GM10266 (cell line): Measurements from ENCODE around the gene RAPGEF1.
"Not testable (repeated sequence)": the region's sequence is repeated elsewhere in the genome, so short reads cannot be mapped to it uniquely, and the experiment has no call there.

Experiments
- DNase-seq: peaks from one replicate; pipeline ENCODE4 v3.0.0; 2012; ENCODE audit errors: extremely low spot score
- CTCF ChIP-seq: IDR thresholded peaks from 2 replicates; pipeline ENCODE4 v1.5.1; 2012; ENCODE audit warnings: mild to moderate bottlenecking, low read depth; ENCODE audit not compliant: control insufficient read depth, insufficient read depth; ENCODE audit errors: missing control alignments

RAPGEF1 gene

GRCh38 chr9:131685753-131686706 lies 53.8 kb downstream of the RAPGEF1 start:
- no peak for TF ChIP-seq CTCF

GRCh38 chr9:131683094-131683493 lies 56.8 kb downstream of the RAPGEF1 start:
- not testable (repeated sequence) for DNase-seq

More at GRCh38 chr9:131685753-131686706, 53.8 kb downstream of the RAPGEF1 start:
- DNase-seq = no peak

- no peak for TF ChIP-seq CTCF
- no peak for DNase-seq
These were observed 57.6 kb downstream of the RAPGEF1 start for GRCh38 chr9:131682261-131682660.

GRCh38 chr9:131681826-131682225 lies 58.0 kb downstream of the RAPGEF1 start:
- not testable (repeated sequence) for DNase-seq

- DNase-seq = not testable (repeated sequence)
These were observed 58.8 kb downstream of the RAPGEF1 start for GRCh38 chr9:131681108-131681507.

GRCh38 chr9:131679261-131680020 lies 60.4 kb downstream of the RAPGEF1 start:
- TF ChIP-seq CTCF = no peak

GRCh38 chr9:131678499-131679111 lies 61.3 kb downstream of the RAPGEF1 start:
- no peak for TF ChIP-seq CTCF
- DNase-seq = peak; percentile 84

More at GRCh38 chr9:131679261-131680020, 60.4 kb downstream of the RAPGEF1 start:
- no peak for DNase-seq

GRCh38 chr9:131677444-131678180 lies 62.3 kb downstream of the RAPGEF1 start:
- no peak for TF ChIP-seq CTCF
- peak; percentile 52 for DNase-seq
